ENCODE measurements around the gene GKAP1. TPM values are rescaled to one million over a fixed set of nuclear protein-coding genes. Genes with fewer than 3 reads are reported as not detected.

GKAP1 gene
- total RNA-seq = 0.29 and 2.6 TPM in 2 replicates

DNA sequence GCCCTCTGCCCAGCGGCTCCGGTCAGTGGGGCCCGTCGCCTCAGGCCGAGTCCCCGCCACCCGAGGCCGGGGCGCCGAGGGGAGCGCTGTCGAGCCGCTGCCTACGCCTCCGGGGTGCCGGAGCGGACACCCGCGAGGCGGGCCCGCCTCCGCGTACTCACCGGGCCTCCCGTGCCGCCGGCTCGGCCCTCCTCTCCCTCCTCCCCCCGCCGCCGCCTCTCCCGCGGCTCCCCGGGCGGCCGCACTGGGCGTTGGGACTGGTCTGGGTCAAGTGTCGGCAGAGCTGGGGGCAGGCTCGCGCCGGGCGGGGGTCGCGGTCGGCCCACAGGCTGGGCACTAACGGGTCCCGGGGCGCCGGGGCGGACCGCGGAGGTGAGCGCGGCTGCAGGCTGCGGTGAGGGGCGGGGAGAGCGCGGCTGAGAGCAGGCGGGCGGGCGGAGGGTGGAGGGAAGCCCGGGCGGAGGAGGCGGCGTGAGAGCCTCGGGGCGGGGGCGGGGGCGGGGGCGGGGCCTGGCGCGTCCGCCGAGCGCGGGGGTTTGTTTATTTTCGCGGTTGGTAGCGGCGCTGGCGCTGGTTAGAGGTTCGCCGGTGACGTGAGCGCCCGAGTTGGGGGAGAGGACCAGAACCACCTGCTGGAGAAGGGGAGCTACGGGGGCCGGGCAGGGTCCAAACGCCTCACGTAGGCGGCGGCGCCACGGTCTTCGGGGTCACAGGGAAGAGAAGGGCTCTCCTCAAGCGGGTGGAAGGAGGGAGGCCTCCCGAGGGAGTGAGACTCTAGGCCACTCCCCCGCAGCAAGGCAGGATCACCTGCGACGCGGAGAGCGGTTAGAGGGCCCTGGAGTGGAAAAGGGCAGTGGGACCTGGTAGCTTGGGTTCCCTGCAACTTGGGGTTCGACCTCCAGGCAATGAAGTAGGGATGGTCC is at the start of gene GKAP1:
Gene GKAP1 (minus strand): TSS at position 414 of the 923 bp plus-strand sequence. CDS start 11,252 bp downstream, outside the sequence.

GRCh38 chr9:83707768-83708514 is 109.6 kb downstream of the GKAP1 start, which contains the start of gene UBQLN1:
Gene UBQLN1 (minus strand): TSS chr9:83707958. CDS start chr9:83707679, 279 bp downstream.

Other genes starting within 250 kb of the GKAP1 start
- gene IDNK, start 194.6 kb downstream of the GKAP1 start, total RNA-seq = 3.0 and 8.5 TPM in 2 replicates
- gene UBQLN1, start 109.8 kb downstream of the GKAP1 start, total RNA-seq = 111 and 183 TPM in 2 replicates
- 3.1 and 4.4 TPM in 2 replicates for gene KIF27, start 103.7 kb upstream of the GKAP1 start, total RNA-seq
- 472 and 571 TPM in 2 replicates for gene HNRNPK, start 162.4 kb upstream of the GKAP1 start, total RNA-seq
- 3.3 and 11.2 TPM in 2 replicates for gene RMI1, start 163.0 kb upstream of the GKAP1 start, total RNA-seq